Pancreas (tissue), 10 donors: ENCODE data around the gene ABCA1. TPM values are rescaled to one million over a fixed set of nuclear protein-coding genes. Genes with fewer than 3 reads are reported as not detected.
A peak's percentile ranks its signal among the peaks of the same experiment; 100 is the strongest.
"Not testable (repeated sequence)": the region's sequence is repeated elsewhere in the genome, so short reads cannot be mapped to it uniquely, and the experiment has no call there.

Experiments
- ATAC-seq, 4 donors: fragments of 200-7000 bp; cut with Tn5 transposase; one replicate each; pipeline versions ENCODE4 v1.8.0 to v1.9.1; 2020; ENCODE audit warnings: mild to moderate bottlenecking in 4 of 4, moderate library complexity in 4 of 4
- DNase-seq, 6 donors: peaks; one replicate each; pipeline ENCODE4 v3.0.0-alpha.2; 2020
- FAIRE-seq: peaks from 2 replicates; lab custom pipeline; 2012; peaks lifted over from hg19 to GRCh38; lab: Jason Lieb, UNC
- H3K27ac ChIP-seq, 4 donors: fragments of 200-600 bp; sonication (generic); 1 replicate in 3 of 4; 2 replicates in 1 of 4; pipeline versions ENCODE4 v1.5.0 to v1.8.0; 2020
- H3K27me3 ChIP-seq, 4 donors: fragments of 200-600 bp; one replicate each; pipeline ENCODE4 v1.8.0; 2021
- H3K36me3 ChIP-seq, 3 donors: fragments of 200-600 bp; sonication (generic) in 1 of 3; one replicate each; pipeline versions ENCODE4 v1.5.0 to v1.8.0; 2020 to 2021
- H3K4me1 ChIP-seq, 3 donors: fragments of 200-600 bp; one replicate each; pipeline ENCODE4 v1.8.0; 2021
- H3K4me3 ChIP-seq, 4 donors: fragments of 200-600 bp; sonication (generic) in 2 of 4; one replicate each; pipeline versions ENCODE4 v1.5.0 to v1.8.0; 2020 to 2021
- H3K9me3 ChIP-seq, 4 donors: fragments of 200-600 bp; one replicate each; pipeline ENCODE4 v1.8.0; 2021
- WGBS, 2 donors: extraction: QIAGEN DNeasy Blood & Tissue Kit; methylation state at CpG; one replicate each; pipeline ENCODE4 v1.1.7; 2013; 5-methylcytosine and 5-hydroxymethylcytosine counted together
- intact Hi-C, 3 donors: fragments of 100-400 bp; cut with DNase I; formaldehyde crosslinking; loops; one replicate each; pipeline versions ENCODE4 v1.11.1 to v1.14.2; 2022
- polyA plus RNA-seq, 2 donors: library from polyadenylated mRNA; stranded (reverse); fragments of 200-250 nt; gene quantifications; one replicate each; pipeline ENCODE4 v1.2.3, GENCODE V29; 2013
- total RNA-seq, 6 donors: library from RNA; stranded (reverse); fragmentation: NEBNext Ultra II Directional in 4 of 6; extraction: Animal tissue kit (Norgen Biotek cat#: 25700) in 4 of 6; gene quantifications; one replicate each; pipeline versions ENCODE4 v1.2.1 to v1.2.4, GENCODE V29; 2021 to 2023
- TF ChIP-seq, protein P1 (sequence below), 4 donors: fragments of 200-600 bp; sonication (generic) in 3 of 4; IDR thresholded peaks; one replicate each; pipeline versions ENCODE4 v1.5.0 to v1.8.0; 2021; ENCODE audit warnings: antibody characterized with exemption in 4 of 4
- donor health status: healthy with polysubstance abuse.
- donor health status: DM: no; HTN: no; CAD: no; lungs with moderate emphysema.
- donor health status: DM: no; HTN: no; CAD: no.
- donor health status: control.
- donor health status: control.
- donor health status: Bipolar disorder and iron deficiency.
- donor health status: DM: yes; HTN: yes; CAD: no.
- donor health status: DM: no; HTN: no; CAD: no.
- donor health status: DM: no; HTN: no; CAD: no.
- donor health status: DM: yes; HTN: yes; CAD: no.

The ABCA1 gene
- total and polyA plus RNA-seq, 8 donors: 3.2 to 20.4 (median 8.6) TPM

DNA sequence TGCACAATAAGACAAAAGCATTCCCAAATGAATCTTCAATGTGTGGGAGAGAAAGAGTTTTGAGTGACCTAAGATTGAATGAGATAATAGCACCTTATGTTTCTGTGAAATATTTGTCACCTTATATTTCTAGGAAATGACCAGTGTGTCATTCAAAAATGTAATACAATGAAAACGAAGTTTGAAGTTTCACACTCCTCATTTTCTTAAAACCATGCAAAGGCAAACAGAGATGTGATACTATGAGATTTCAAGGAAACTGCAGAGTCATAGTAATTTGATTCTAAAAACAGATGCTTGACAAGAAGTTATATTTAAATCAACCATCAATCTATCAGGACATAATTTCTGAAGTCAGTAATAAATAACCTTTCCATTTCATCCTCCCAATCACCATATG, 13.6 kb upstream of the ABCA1 start:
- ATAC-seq (no peak), FAIRE-seq (no peak), DNase-seq (no peak)
- TF ChIP-seq, protein P1, sequence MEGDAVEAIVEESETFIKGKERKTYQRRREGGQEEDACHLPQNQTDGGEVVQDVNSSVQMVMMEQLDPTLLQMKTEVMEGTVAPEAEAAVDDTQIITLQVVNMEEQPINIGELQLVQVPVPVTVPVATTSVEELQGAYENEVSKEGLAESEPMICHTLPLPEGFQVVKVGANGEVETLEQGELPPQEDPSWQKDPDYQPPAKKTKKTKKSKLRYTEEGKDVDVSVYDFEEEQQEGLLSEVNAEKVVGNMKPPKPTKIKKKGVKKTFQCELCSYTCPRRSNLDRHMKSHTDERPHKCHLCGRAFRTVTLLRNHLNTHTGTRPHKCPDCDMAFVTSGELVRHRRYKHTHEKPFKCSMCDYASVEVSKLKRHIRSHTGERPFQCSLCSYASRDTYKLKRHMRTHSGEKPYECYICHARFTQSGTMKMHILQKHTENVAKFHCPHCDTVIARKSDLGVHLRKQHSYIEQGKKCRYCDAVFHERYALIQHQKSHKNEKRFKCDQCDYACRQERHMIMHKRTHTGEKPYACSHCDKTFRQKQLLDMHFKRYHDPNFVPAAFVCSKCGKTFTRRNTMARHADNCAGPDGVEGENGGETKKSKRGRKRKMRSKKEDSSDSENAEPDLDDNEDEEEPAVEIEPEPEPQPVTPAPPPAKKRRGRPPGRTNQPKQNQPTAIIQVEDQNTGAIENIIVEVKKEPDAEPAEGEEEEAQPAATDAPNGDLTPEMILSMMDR (IDR thresholded peaks at IDR 0.05): no peak
- H3K9me3 ChIP-seq: no peaks in the 10 kb centered on the region
- H3K4me1 ChIP-seq: no peaks in the 10 kb centered on the region
- no peak overlapping the region for H3K4me3 ChIP-seq
- no peaks in the 10 kb centered on the region for H3K27me3 ChIP-seq
- H3K36me3 ChIP-seq: no peaks in the 10 kb centered on the region
- intact Hi-C loops: no loop called here
- H3K27ac ChIP-seq: no peak overlapping the region
- WGBS, 2 donors: 28 to 33% methylated on average over 1 of the region's 1 CpG

DNA sequence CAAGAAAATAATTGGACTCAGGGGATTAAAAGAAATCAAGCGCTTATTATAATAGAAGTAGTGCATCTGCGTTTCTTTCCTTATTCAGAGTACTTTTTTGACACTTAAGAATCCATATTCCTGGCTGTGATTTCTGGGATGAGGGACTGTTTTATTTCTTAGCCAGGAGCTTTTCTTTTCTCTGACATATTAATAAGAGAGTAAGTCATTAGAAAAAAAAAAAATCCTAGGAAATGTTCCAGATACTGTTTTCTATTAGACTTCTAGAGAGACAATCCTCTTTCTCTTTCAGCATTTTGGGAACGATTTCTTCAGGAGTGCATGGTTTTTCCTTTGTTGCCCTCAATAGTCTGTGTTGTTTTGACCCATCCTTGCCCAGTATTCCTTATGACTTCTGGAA, 8.3 kb upstream of the ABCA1 start:
- H3K36me3 ChIP-seq: no peaks in the 10 kb centered on the region
- no peaks in the 10 kb centered on the region for H3K4me1 ChIP-seq
- FAIRE-seq (no peak), DNase-seq (no peak), ATAC-seq (no peak)
- no peaks in the 10 kb centered on the region for H3K27me3 ChIP-seq
- TF ChIP-seq, protein P1 (IDR thresholded peaks at IDR 0.05): no peak
- no peak overlapping the region for H3K27ac ChIP-seq
- 88% methylated on average over 3 of the region's 3 CpGs for WGBS, 2 donors
- no peak overlapping the region for H3K4me3 ChIP-seq
- no peaks in the 10 kb centered on the region for H3K9me3 ChIP-seq
- intact Hi-C loops: no loop called here

DNA sequence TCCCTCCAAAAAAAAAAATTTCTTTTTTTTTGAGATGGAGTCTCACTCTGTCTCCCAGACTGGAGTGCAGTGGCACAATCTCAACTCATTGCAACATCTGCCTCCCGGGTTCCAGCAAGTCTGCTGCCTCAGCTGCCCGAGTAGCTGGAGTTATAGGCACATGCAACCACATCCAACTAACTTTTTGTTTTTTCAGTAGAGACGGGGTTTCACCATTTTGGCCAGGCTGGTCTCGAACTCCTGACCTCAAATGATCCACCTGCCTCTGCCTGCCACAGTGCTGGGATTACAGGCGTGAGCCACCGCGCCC, 7.5 kb upstream of the ABCA1 start:
- 77 to 82% methylated on average over 7 of the region's 7 CpGs for WGBS, 2 donors
- H3K4me1 ChIP-seq, DNase-seq, H3K4me3 ChIP-seq, FAIRE-seq, H3K36me3 ChIP-seq, H3K27me3 ChIP-seq, H3K27ac ChIP-seq, intact Hi-C loops, H3K9me3 ChIP-seq: not testable (repeated sequence)
- peak in 1 of 4 donors; percentile 47 for ATAC-seq

DNA sequence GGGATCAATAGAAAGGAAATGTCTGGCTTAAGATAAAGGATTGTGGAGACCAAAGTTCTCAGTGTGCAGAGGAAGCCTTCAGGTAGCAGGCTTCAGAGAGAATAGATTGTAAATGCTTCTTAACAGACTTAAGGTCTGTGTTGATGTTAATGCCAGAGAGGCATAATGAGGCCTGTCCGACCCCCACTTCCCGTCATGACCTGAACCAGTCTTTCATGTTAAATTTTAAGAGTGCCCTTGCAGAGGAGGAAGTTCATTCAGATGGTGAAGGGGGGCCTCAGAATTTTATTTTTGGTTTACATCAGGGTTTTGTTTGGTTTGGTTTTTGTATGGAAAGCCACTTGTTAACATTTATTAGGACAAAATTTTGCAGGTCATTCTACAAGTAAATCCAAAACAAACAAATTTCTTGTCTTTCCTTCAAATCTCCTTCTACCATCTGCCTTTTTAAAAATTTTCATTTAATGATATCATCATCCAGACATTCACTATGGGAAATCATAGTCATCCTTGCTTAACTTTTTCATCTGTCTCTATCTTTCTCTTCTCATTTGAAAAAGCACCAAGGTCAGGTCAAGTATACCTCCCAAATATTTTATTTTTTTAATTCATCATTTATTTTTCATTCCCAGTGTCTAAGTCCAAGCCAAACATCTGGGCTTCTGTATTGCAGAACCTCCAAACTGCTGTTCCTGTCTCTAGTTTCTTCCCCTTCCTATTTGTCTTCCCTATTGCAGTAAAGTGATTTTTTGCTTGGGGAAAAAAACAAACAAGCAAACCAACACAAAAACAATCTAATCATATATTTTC, 6.9 kb upstream of the ABCA1 start:
- Histone ChIP-seq H3K36me3 (no peaks in the 10 kb centered on the region), H3K9me3 (no peaks in the 10 kb centered on the region), H3K4me3 (no peak overlapping the region), H3K27ac (no peak overlapping the region), H3K27me3 (no peaks in the 10 kb centered on the region), H3K4me1 (no peaks in the 10 kb centered on the region)
- WGBS, 2 donors: 74 to 80% methylated on average over 2 of the region's 2 CpGs
- intact Hi-C loops: no loop called here
- ATAC-seq (no peak), DNase-seq (no peak), FAIRE-seq (no peak)
- TF ChIP-seq, protein P1 (IDR thresholded peaks at IDR 0.05): no peak

DNA sequence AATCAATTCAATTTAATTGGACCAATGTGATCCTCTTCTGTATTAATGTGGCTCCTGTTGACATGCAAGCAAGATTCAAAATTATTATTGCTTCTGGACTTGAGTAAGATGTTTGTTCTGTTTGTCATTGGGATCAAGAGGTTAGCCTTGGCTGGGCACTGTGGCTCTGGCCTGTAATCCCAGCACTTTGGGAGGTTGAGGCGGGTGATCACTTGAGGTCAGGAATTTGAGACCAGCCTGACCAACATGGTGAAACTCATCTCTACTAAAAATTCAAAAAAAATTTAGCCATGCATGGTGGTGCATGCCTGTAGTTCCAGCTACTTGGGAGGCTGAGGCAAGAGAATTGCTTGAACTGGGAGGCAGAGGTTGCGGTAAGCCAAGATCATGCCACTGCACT, 5.1 kb upstream of the ABCA1 start:
- ATAC-seq, H3K9me3 ChIP-seq, H3K36me3 ChIP-seq, FAIRE-seq, H3K27me3 ChIP-seq, intact Hi-C loops, H3K4me1 ChIP-seq, H3K4me3 ChIP-seq, H3K27ac ChIP-seq, DNase-seq: not testable (repeated sequence)
- WGBS, 2 donors: 93 to 100% methylated on average over 2 of the region's 2 CpGs

DNA sequence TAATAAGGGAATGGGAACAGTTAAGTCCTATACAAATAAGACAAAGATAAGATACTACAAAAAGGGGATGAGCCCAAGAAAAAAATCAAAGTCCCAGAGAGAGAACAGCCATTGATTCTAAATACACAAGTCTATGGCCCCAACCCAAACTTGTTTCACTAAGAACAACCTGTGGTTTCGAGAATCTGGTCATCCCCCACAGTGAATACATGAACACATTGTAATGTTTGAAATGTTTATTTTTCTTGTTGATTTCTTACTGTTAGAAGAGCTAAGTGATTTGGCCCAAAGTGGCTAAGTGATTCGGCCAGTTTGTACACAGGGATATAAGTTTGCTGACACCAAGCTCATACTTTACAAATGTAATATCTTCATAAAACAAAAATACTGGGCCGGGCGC, 3.3 kb upstream of the ABCA1 start:
- TF ChIP-seq, protein P1 (IDR thresholded peaks at IDR 0.05): no peak
- ATAC-seq (no peak), DNase-seq (no peak), FAIRE-seq (no peak)
- WGBS, 2 donors: 71 to 89% methylated on average over 4 of the region's 4 CpGs
- H3K4me3 ChIP-seq: no peak overlapping the region
- intact Hi-C loops: no loop called here
- H3K9me3 ChIP-seq: no peaks in the 10 kb centered on the region
- no peaks in the 10 kb centered on the region for H3K36me3 ChIP-seq
- peaks cover 0 to 4% (median 3%) of the 10 kb centered on the region in 3 donors for H3K4me1 ChIP-seq
- H3K27me3 ChIP-seq: no peaks in the 10 kb centered on the region
- H3K27ac ChIP-seq: no peak overlapping the region
